Gastroesophageal sphincter (tissue), 3 donors: Measurements from ENCODE around the gene IFFO2.

Source experiments
- EP300 ChIP-seq: sonication (generic); formaldehyde crosslinking; IDR thresholded peaks from one replicate; pipeline ENCODE4 v1.6.1; 2017; ENCODE audit warnings: antibody characterized with exemption, mild to moderate bottlenecking
- POLR2A ChIP-seq, 2 donors: fragments of 450-650 bp; IDR thresholded peaks; one replicate each; pipeline ENCODE4 v1.6.1; 2017; ENCODE audit warnings: antibody characterized with exemption in 2 of 2, mild to moderate bottlenecking in 2 of 2, moderate library complexity in 1 of 2
- POLR2AphosphoS5 ChIP-seq: sonication (generic); formaldehyde crosslinking; IDR thresholded peaks from one replicate; pipeline ENCODE4 v1.6.1; 2017; ENCODE audit warnings: antibody characterized with exemption
- TF ChIP-seq, protein P1 (sequence below), 4 experiments: fragments of 200-600 bp in 2 of 4; fragments of 450-650 bp in 2 of 4; sonication (generic) in 1 of 4; IDR thresholded peaks; one replicate each; pipeline ENCODE4 v1.5.1; 2017 to 2019; ENCODE audit warnings: antibody characterized with exemption in 4 of 4, mild to moderate bottlenecking in 2 of 4, moderate library complexity in 2 of 4

DNA sequence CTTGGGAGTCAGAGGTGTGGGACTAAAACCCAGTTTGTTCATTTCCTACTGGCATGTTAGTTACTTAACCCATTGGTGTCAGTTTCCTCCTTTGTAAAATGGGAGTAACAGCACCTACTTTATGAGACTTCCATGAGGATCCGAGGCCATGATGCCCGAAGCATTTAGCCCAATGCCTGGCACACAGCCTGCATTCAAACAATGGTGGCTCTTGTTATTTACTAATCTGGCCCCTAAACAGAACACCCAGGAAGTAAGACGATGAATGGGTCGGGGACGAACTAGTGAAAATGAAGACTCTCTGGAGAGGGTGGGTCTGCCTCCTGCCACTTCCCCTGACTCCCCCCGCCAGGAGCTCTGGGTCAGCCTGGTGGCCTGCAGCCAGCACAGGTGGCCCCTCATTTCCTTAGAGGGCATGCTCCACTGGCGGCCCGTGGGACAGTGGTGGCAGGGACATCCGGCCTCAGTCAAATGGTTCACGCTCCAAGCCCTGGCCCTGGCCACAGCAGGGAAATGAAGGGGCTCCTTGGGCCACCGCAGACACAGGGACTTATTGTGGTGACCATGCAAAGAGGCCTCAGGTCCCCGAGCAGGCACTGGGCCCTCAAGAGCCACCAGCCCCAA lies 87.6 kb downstream of the IFFO2 start:
- TF ChIP-seq, protein P1, sequence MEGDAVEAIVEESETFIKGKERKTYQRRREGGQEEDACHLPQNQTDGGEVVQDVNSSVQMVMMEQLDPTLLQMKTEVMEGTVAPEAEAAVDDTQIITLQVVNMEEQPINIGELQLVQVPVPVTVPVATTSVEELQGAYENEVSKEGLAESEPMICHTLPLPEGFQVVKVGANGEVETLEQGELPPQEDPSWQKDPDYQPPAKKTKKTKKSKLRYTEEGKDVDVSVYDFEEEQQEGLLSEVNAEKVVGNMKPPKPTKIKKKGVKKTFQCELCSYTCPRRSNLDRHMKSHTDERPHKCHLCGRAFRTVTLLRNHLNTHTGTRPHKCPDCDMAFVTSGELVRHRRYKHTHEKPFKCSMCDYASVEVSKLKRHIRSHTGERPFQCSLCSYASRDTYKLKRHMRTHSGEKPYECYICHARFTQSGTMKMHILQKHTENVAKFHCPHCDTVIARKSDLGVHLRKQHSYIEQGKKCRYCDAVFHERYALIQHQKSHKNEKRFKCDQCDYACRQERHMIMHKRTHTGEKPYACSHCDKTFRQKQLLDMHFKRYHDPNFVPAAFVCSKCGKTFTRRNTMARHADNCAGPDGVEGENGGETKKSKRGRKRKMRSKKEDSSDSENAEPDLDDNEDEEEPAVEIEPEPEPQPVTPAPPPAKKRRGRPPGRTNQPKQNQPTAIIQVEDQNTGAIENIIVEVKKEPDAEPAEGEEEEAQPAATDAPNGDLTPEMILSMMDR (IDR thresholded peaks at IDR 0.05): no peak
- no peak for TF ChIP-seq POLR2AphosphoS5
- TF ChIP-seq POLR2A (IDR thresholded peaks at IDR 0.05): no peak
- no peak for TF ChIP-seq EP300
